A549 (cell line): ENCODE data around the gene LCN1. TPM values are rescaled to one million over a fixed set of nuclear protein-coding genes. Genes with fewer than 3 reads are reported as not detected.
"Not testable (repeated sequence)": the region's sequence is repeated elsewhere in the genome, so short reads cannot be mapped to it uniquely, and the experiment has no call there.

Experiments used
- ATAC-seq, 2 experiments: fragments of 200-7000 bp in 1 of 2; fragments of >200 bp in 1 of 2; cut with Nextera tagmentation in 1 of 2; cut with Tn5 transposase in 1 of 2; 3 replicates each; pipeline versions ENCODE4 v1.8.0 to v1.9.1; 2018 to 2020; ENCODE audit warnings: mild to moderate bottlenecking in 1 of 2, moderate library complexity in 1 of 2
- CTCF ChIA-PET: fragments of 300-600 bp; sonication (Branson Sonifier 250); formaldehyde crosslinking; extraction: SDS; loops from one replicate; lab custom pipeline; 2021; ENCODE audit warnings: antibody characterized with exemption, inconsistent platforms; lab: Yijun Ruan, JAX
- POLR2A ChIA-PET: fragments of 350-600 bp; formaldehyde crosslinking; extraction: SDS; loops from one replicate; lab custom pipeline; 2021; ENCODE audit warnings: antibody characterized with exemption, inconsistent platforms; lab: Yijun Ruan, JAX
- DNase-seq, 2 experiments: peaks; one replicate each; pipeline versions ENCODE4 v3.0.0 to v3.0.0-alpha.2; 2011 to 2016; ENCODE audit warnings: low read depth in 1 of 2, low spot score in 1 of 2
- FAIRE-seq: peaks from 2 replicates; lab custom pipeline; 2011; peaks lifted over from hg19 to GRCh38; lab: Jason Lieb, UNC
- H3K27ac ChIP-seq, 2 experiments: fragments of >200 bp; sonication (Bioruptor Twin); formaldehyde crosslinking; 3 replicates each; pipeline ENCODE4 v1.5.1; 2016 to 2017
- H3K4me1 ChIP-seq: fragments of >200 bp; sonication (Bioruptor Twin); formaldehyde crosslinking; 3 replicates; pipeline ENCODE4 v1.6.1; 2016
- H3K4me2 ChIP-seq: fragments of >200 bp; sonication (Bioruptor Twin); formaldehyde crosslinking; 3 replicates; pipeline ENCODE4 v1.6.1; 2016
- H3K4me3 ChIP-seq: fragments of >200 bp; sonication (Bioruptor Twin); formaldehyde crosslinking; 3 replicates; pipeline ENCODE4 v1.5.1; 2016
- H3K9me3 ChIP-seq: fragments of >200 bp; sonication (Bioruptor Twin); formaldehyde crosslinking; 3 replicates; pipeline ENCODE4 v1.6.1; 2016
- CEBPB ChIP-seq, 2 experiments: fragments of >200 bp in 1 of 2; sonication (Bioruptor Twin) in 1 of 2; formaldehyde crosslinking in 1 of 2; IDR thresholded peaks; 2 replicates each; pipeline ENCODE4 v1.6.1; 2012 to 2016
- EHMT2 ChIP-seq: fragments of 200-600 bp; sonication (generic); IDR thresholded peaks from 2 replicates; pipeline ENCODE4 v1.6.1; 2016; ENCODE audit warnings: antibody characterized with exemption, low read depth, mild to moderate bottlenecking, moderate library complexity
- FOSB ChIP-seq: fragments of 250-450 bp; sonication (Bioruptor Pico); IDR thresholded peaks from 2 replicates; pipeline ENCODE4 v1.5.0; 2020; ENCODE audit warnings: mild to moderate bottlenecking, moderate library complexity
- FOXS1 ChIP-seq: fragments of 250-450 bp; sonication (Bioruptor Pico); IDR thresholded peaks from 2 replicates; pipeline ENCODE4 v1.5.0; 2020; ENCODE audit warnings: mild to moderate bottlenecking, moderate library complexity
- HEYL ChIP-seq: fragments of 250-450 bp; sonication (Bioruptor Pico); IDR thresholded peaks from 2 replicates; pipeline ENCODE4 v1.8.0; 2021; ENCODE audit warnings: mild to moderate bottlenecking, moderate library complexity
- HOXA7 ChIP-seq: fragments of 250-450 bp; sonication (Bioruptor Pico); IDR thresholded peaks from 2 replicates; pipeline ENCODE4 v1.5.0; 2020; ENCODE audit warnings: mild to moderate bottlenecking, moderate library complexity
- HOXB13 ChIP-seq: fragments of 250-450 bp; sonication (Bioruptor Pico); IDR thresholded peaks from 2 replicates; pipeline ENCODE4 v1.5.0; 2020; ENCODE audit warnings: low read depth, mild to moderate bottlenecking, moderate library complexity
- HOXB5 ChIP-seq: fragments of 250-450 bp; sonication (Bioruptor Pico); IDR thresholded peaks from 2 replicates; pipeline ENCODE4 v1.5.0; 2020; ENCODE audit warnings: mild to moderate bottlenecking, moderate library complexity
- KDM1A ChIP-seq: fragments of 200-600 bp; sonication (generic); IDR thresholded peaks from 2 replicates; pipeline ENCODE4 v1.6.1; 2016; ENCODE audit warnings: low read depth, mild to moderate bottlenecking
- NFE2L2 ChIP-seq: fragments of 150-350 bp; conservative IDR thresholded peaks from 2 replicates; pipeline ENCODE4 v1.6.1; 2014; ENCODE audit warnings: low read length
- PBX3 ChIP-seq: IDR thresholded peaks from 2 replicates; pipeline ENCODE4 v1.6.1; 2012
- POLR2AphosphoS2 ChIP-seq: conservative IDR thresholded peaks from 2 replicates; pipeline ENCODE4 v1.6.1; 2012; ENCODE audit warnings: low read length, improper control_type of control experiment, inconsistent platforms
- RAD21 ChIP-seq, 2 experiments: fragments of >200 bp in 1 of 2; sonication (Bioruptor Twin) in 1 of 2; formaldehyde crosslinking in 1 of 2; IDR thresholded peaks in 1 of 2; conservative IDR thresholded peaks in 1 of 2; 2 replicates in 1 of 2; 3 replicates in 1 of 2; pipeline ENCODE4 v1.6.1; 2012 to 2018; ENCODE audit warnings: inconsistent platforms in 1 of 2
- RARB ChIP-seq: fragments of 250-450 bp; sonication (Bioruptor Pico); IDR thresholded peaks from 2 replicates; pipeline ENCODE4 v1.8.0; 2021; ENCODE audit warnings: mild to moderate bottlenecking, moderate library complexity
- SMC3 ChIP-seq: fragments of >200 bp; sonication (Bioruptor Twin); formaldehyde crosslinking; IDR thresholded peaks from 3 replicates; pipeline ENCODE4 v1.6.1; 2018; ENCODE audit warnings: inconsistent platforms
- TFCP2L1 ChIP-seq: fragments of 250-450 bp; sonication (Bioruptor Pico); IDR thresholded peaks from 2 replicates; pipeline ENCODE4 v1.5.0; 2021; ENCODE audit warnings: mild to moderate bottlenecking
- TP53 ChIP-seq: fragments of 250-450 bp; sonication (Bioruptor Pico); IDR thresholded peaks from 2 replicates; pipeline ENCODE4 v1.5.0; 2021; ENCODE audit warnings: mild to moderate bottlenecking, moderate library complexity
- ZC3H11A ChIP-seq: fragments of 450-650 bp; IDR thresholded peaks from 2 replicates; pipeline ENCODE4 v1.6.1; 2014; ENCODE audit warnings: antibody characterized with exemption, mild to moderate bottlenecking
- ZFP36 ChIP-seq: fragments of 450-650 bp; IDR thresholded peaks from 2 replicates; pipeline ENCODE4 v1.6.1; 2014; ENCODE audit warnings: borderline replicate concordance; ENCODE audit not compliant: partially characterized antibody
- whole genome bisulfite sequencing: methylation state at CpG from one replicate; pipeline ENCODE4 v1.1.6; 2017; ENCODE audit errors: missing lambda C conversion rate; 5-methylcytosine and 5-hydroxymethylcytosine counted together
- polyA plus RNA-seq, 4 experiments: library from polyadenylated mRNA; depleted of rRNA in 3 of 4; stranded (reverse); fragments of >200 nt; fragmentation: RNase III in 1 of 4; extraction: RNeasy Plus Mini Kit Qiagen cat#74134 plus additional on column Dnase treatment in 1 of 4; gene quantifications; 2 replicates in 3 of 4; 3 replicates in 1 of 4; pipeline ENCODE4 v1.2.3, GENCODE V29; 2011 to 2017
- TF ChIP-seq, protein P1 (sequence below): fragments of >200 bp; sonication (Bioruptor Twin); formaldehyde crosslinking; IDR thresholded peaks from 2 replicates; pipeline ENCODE4 v1.6.1; 2016
- TF ChIP-seq, protein P2 (sequence below): fragments of 450-650 bp; IDR thresholded peaks from 2 replicates; pipeline ENCODE4 v1.6.1; 2014; ENCODE audit warnings: antibody characterized with exemption

The LCN1 gene
- polyA plus RNA-seq, 2 of the 4 experiments (the other 2 are of a cell fraction) = not detected

- ATAC-seq (peak; percentile 26 to 42; a peak in 3 of 6 replicates), FAIRE-seq (no peak), DNase-seq (no peak)
- no peak overlapping the region for H3K4me3 ChIP-seq
- H3K4me2 ChIP-seq = no peak overlapping the region
- H3K9me3 ChIP-seq = no peaks in the 10 kb centered on the region
- H3K27ac ChIP-seq = no peak overlapping the region
- TF ChIP-seq NFE2L2 (no peak), RARB (no peak), EHMT2 (no peak), FOSB (CRISPR knock-in tag) (no peak), ZC3H11A (no peak), SMC3 (no peak), FOXS1 (CRISPR knock-in tag) (no peak), HEYL (CRISPR knock-in tag) (no peak), PBX3 (no peak), CEBPB (IDR thresholded peaks at IDR 0.05) (no peak), RAD21 (conservative IDR thresholded peaks at IDR 0.05 in 1 of 2, IDR thresholded peaks at IDR 0.05 in 1 of 2) (no peak), HOXA7 (CRISPR knock-in tag) (no peak)
- TF ChIP-seq, protein P1, sequence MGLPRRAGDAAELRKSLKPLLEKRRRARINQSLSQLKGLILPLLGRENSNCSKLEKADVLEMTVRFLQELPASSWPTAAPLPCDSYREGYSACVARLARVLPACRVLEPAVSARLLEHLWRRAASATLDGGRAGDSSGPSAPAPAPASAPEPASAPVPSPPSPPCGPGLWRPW = no peak
- WGBS = 66% methylated on average over 12 of the region's 12 CpGs
- ChIA-PET POLR2A (interaction anchor here (1.0 kb wide), 1 partner anchor 14 kb away, joined by 3 read pairs; no protein-coding TSS in a partner anchor), CTCF (interaction anchor here (1.5 kb wide), 1 partner anchor 29 kb away, joined by 8 read pairs; no protein-coding TSS in a partner anchor)
- no peaks in the 10 kb centered on the region for H3K4me1 ChIP-seq
Observed at GRCh38 chr9:135533674-135534073, 12.4 kb downstream of the LCN1 start.

DNA sequence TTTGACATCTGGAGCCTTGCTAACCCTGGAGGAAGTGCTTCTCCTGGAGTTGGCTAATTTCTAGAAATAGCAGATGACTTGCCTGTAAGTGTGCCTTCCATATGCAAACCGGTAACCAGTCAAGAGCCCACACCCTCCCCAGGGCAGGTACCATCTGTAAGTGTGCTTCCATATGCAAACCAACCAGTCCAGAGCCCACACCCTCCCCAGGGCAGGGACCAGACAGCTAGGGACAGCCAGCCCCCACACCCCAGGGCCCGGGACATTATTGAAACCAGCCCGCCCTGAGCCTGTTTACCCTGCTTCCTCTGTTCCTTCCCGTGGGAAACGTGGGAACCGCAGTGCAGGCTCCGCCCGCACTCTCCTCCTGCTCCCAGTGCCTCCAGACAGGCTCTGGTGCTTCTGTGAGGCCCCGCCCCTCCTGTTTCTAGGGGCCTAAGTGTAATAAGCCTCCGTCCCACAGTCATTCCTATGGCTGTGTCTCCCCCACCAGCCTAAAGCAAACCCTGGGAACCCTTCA, 13.0 kb downstream of the LCN1 start:
- ATAC-seq = peak; percentile 32 to 52; a peak in 5 of 6 replicates
- FAIRE-seq, H3K27ac ChIP-seq, POLR2A ChIA-PET, H3K4me3 ChIP-seq, H3K4me1 ChIP-seq, H3K4me2 ChIP-seq, H3K9me3 ChIP-seq, DNase-seq: not testable (repeated sequence)
- 45% methylated on average over 9 of the region's 10 CpGs for WGBS
- CTCF ChIA-PET = interaction anchor here (1.5 kb wide), 1 partner anchor 29 kb away, joined by 8 read pairs; no protein-coding TSS in a partner anchor

- H3K4me2 ChIP-seq, CTCF ChIA-PET, POLR2A ChIA-PET, ATAC-seq, FAIRE-seq, H3K4me3 ChIP-seq, DNase-seq, H3K9me3 ChIP-seq, H3K27ac ChIP-seq, H3K4me1 ChIP-seq: not testable (repeated sequence)
- 58% methylated on average over 2 of the region's 4 CpGs for WGBS
Observed at GRCh38 chr9:135534826-135535225, 13.6 kb downstream of the LCN1 start.

DNA sequence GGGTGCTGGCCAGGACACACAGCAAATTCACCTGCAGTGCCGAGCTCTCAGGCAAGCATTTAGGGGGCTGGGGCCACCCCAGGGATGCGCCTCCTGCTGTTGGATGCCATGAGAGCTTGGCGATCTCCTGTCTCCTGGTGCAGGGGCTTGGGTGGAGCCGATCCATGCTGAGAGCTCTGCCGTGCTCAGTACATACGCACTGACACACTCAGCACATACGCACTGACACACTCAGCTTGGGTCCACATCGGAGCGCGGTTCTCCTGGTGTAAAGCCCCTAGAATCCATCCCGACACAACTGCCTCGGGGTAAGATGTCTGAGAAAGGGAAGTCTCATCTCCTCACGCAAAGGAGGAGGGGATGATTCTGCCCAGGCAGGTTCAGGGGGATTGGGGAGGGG, 14.4 kb downstream of the LCN1 start:
- FAIRE-seq, DNase-seq, H3K4me3 ChIP-seq, ATAC-seq, CTCF ChIA-PET, H3K4me2 ChIP-seq, H3K9me3 ChIP-seq, H3K27ac ChIP-seq, POLR2A ChIA-PET, H3K4me1 ChIP-seq: not testable (repeated sequence)
- WGBS = 57% methylated on average over 11 of the region's 13 CpGs

- H3K9me3 ChIP-seq = no peaks in the 10 kb centered on the region
- ChIA-PET CTCF (no interaction called here), POLR2A (no interaction called here)
- WGBS = 26% methylated on average over 8 of the region's 8 CpGs
- FAIRE-seq = no peak
- TF ChIP-seq ZFP36 (no peak), KDM1A (no peak), TP53 (no peak), HOXB13 (CRISPR knock-in tag) (no peak), POLR2AphosphoS2 (no peak), HOXB5 (CRISPR knock-in tag) (no peak), TFCP2L1 (CRISPR knock-in tag) (no peak)
- TF ChIP-seq, protein P2, sequence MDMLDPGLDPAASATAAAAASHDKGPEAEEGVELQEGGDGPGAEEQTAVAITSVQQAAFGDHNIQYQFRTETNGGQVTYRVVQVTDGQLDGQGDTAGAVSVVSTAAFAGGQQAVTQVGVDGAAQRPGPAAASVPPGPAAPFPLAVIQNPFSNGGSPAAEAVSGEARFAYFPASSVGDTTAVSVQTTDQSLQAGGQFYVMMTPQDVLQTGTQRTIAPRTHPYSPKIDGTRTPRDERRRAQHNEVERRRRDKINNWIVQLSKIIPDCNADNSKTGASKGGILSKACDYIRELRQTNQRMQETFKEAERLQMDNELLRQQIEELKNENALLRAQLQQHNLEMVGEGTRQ = no peak
- H3K4me2 ChIP-seq = no peak overlapping the region
- no peak for DNase-seq
- H3K4me1 ChIP-seq = no peaks in the 10 kb centered on the region
- ATAC-seq = no peak
- no peak overlapping the region for H3K27ac ChIP-seq
- H3K4me3 ChIP-seq = no peak overlapping the region
Observed at GRCh38 chr9:135536216-135536615, 15.0 kb downstream of the LCN1 start.
